H1 (cell line): ENCODE data around the gene BPIFB6. TPM values are rescaled to one million over a fixed set of nuclear protein-coding genes. Genes with fewer than 3 reads are reported as not detected.

Experiments used
- CHD1 ChIP-seq: IDR thresholded peaks from 2 replicates; pipeline ENCODE4 v1.6.1; 2012; ENCODE audit warnings: low read depth, low read length, improper control_type of control experiment
- CREB1 ChIP-seq: IDR thresholded peaks from 2 replicates; pipeline ENCODE4 v1.6.1; 2012; ENCODE audit warnings: inconsistent platforms
- CTCF ChIP-seq, 3 experiments: IDR thresholded peaks; 1 replicate in 2 of 3; 2 replicates in 1 of 3; pipeline versions ENCODE4 v1.5.1 to v1.6.1; 2011; ENCODE audit warnings: low read length in 3 of 3, mild to moderate bottlenecking in 3 of 3, inconsistent platforms in 2 of 3, low read depth in 1 of 3, moderate library complexity in 1 of 3; ENCODE audit not compliant: insufficient read depth in 1 of 3; ENCODE audit errors: control extremely low read depth in 1 of 3
- GABPA ChIP-seq: IDR thresholded peaks from 2 replicates; pipeline ENCODE4 v1.6.1; 2011; ENCODE audit warnings: mild to moderate bottlenecking, low read length, moderate library complexity, borderline replicate concordance; ENCODE audit not compliant: insufficient read depth
- KDM1A ChIP-seq: fragments of 200-600, 300-600 bp; sonication (generic); IDR thresholded peaks from 2 replicates; pipeline ENCODE4 v1.7.1; 2016; ENCODE audit warnings: mild to moderate bottlenecking, low read length, borderline replicate concordance
- NRF1 ChIP-seq: IDR thresholded peaks from 2 replicates; pipeline ENCODE4 v1.6.1; 2011; ENCODE audit warnings: mild to moderate bottlenecking, low read depth, low read length, improper control_type of control experiment
- TAF1 ChIP-seq: IDR thresholded peaks from 2 replicates; pipeline ENCODE4 v1.6.1; 2011; ENCODE audit warnings: mild to moderate bottlenecking, low read depth, low read length
- polyA plus RNA-seq, 7 experiments: library from polyadenylated mRNA; depleted of rRNA in 3 of 7; stranded (reverse) in 5 of 7; unstranded in 2 of 7; fragments of >200 nt in 5 of 7; fragments of 200-250 nt in 2 of 7; gene quantifications; 1 replicate in 5 of 7; 2 replicates in 1 of 7; 4 replicates in 1 of 7; pipeline versions ENCODE4 v1.2.1 to v1.2.3, GENCODE V29; 2011 to 2013; ENCODE audit warnings: missing spikeins in 2 of 7, mixed read lengths in 2 of 7
- total RNA-seq: library from RNA; stranded (reverse); fragmentation: NEBNext Ultra II Directional; extraction: Animal tissue kit (Norgen Biotek cat#: 25700); gene quantifications from 2 replicates; pipeline ENCODE4 v1.2.1, GENCODE V29; 2021

Gene BPIFB6
- total and polyA plus RNA-seq, 2 of the 8 experiments (the other 6 are each of a cell fraction or from before 2014, with no cell fraction given): not detected

- TF ChIP-seq TAF1 (no peak), NRF1 (no peak), CTCF (IDR thresholded peaks at IDR 0.05; ENCODE audit: control extremely low read depth in 1 of 3, insufficient read depth in 1 of 3, low read depth in 1 of 3, low read length in 3 of 3) (no peak), GABPA (no peak), CREB1 (no peak), CHD1 (no peak), KDM1A (no peak)
Observed at GRCh38 chr20:33026779-33027759, 4.4 kb upstream of the BPIFB6 start (continued).
